Neural progenitor cell (in vitro differentiated cells): ENCODE results near the gene OR6C70. TPM values are rescaled to one million over a fixed set of nuclear protein-coding genes. Genes with fewer than 3 reads are reported as not detected.

Experiments used
- DNase-seq: peaks from one replicate; pipeline ENCODE4 v3.0.0-alpha.2; 2016; ENCODE audit warnings: low spot score
- H2AFZ ChIP-seq: fragments of 200-600 bp; sonication (generic); replicated peaks from 2 replicates; pipeline ENCODE4 v1.6.1; 2016; ENCODE audit warnings: antibody characterized with exemption
- H3F3A ChIP-seq: fragments of 200-600 bp; sonication (generic); 2 replicates; pipeline ENCODE4 v1.6.1; 2016; ENCODE audit warnings: antibody characterized with exemption, low read depth
- H3K27ac ChIP-seq: fragments of 200-600 bp; sonication (generic); 2 replicates; pipeline ENCODE4 v1.5.1; 2016; ENCODE audit warnings: mild to moderate bottlenecking
- H3K27me3 ChIP-seq: fragments of 200-600 bp; sonication (generic); 2 replicates; pipeline ENCODE4 v1.6.1; 2016; ENCODE audit warnings: mild to moderate bottlenecking, moderate library complexity
- H3K36me3 ChIP-seq: fragments of 200-600 bp; sonication (generic); 2 replicates; pipeline ENCODE4 v1.5.1; 2016
- H3K4me1 ChIP-seq: fragments of 200-600 bp; sonication (generic); 2 replicates; pipeline ENCODE4 v1.6.1; 2016; ENCODE audit warnings: mixed run types
- H3K4me2 ChIP-seq: fragments of 200-600 bp; sonication (generic); 2 replicates; pipeline ENCODE4 v1.6.1; 2016
- H3K4me3 ChIP-seq: fragments of 200-600 bp; sonication (generic); 2 replicates; pipeline ENCODE4 v1.5.1; 2016
- H3K79me2 ChIP-seq: fragments of 200-600 bp; sonication (generic); 2 replicates; pipeline ENCODE4 v1.6.1; 2016; ENCODE audit warnings: low read depth
- H3K9ac ChIP-seq: fragments of 200-600 bp; sonication (generic); 2 replicates; pipeline ENCODE4 v1.6.1; 2016
- H3K9me3 ChIP-seq: fragments of 200-600 bp; sonication (generic); 2 replicates; pipeline ENCODE4 v1.5.1; 2016; ENCODE audit warnings: low read depth
- H4K20me1 ChIP-seq: fragments of 200-600 bp; sonication (generic); 2 replicates; pipeline ENCODE4 v1.6.1; 2016; ENCODE audit warnings: low read depth
- H3K27ac Mint-ChIP-seq: 3 replicates; pipeline ENCODE4 v1.8.0; 2021; ENCODE audit warnings: mixed read lengths
- H3K27me3 Mint-ChIP-seq: 2 replicates; pipeline ENCODE4 v1.8.0; 2022; ENCODE audit warnings: low read depth, mild to moderate bottlenecking, inconsistent platforms, moderate library complexity, mixed read lengths; ENCODE audit not compliant: insufficient read depth
- H3K36me3 Mint-ChIP-seq: 3 replicates; pipeline ENCODE4 v1.8.0; 2021; ENCODE audit warnings: mixed read lengths
- H3K4me1 Mint-ChIP-seq: 3 replicates; pipeline ENCODE4 v1.8.0; 2021; ENCODE audit warnings: mixed read lengths
- H3K4me3 Mint-ChIP-seq: 3 replicates; pipeline ENCODE4 v1.8.0; 2021; ENCODE audit warnings: mild to moderate bottlenecking, moderate library complexity, mixed read lengths
- H3K9me3 Mint-ChIP-seq: 3 replicates; pipeline ENCODE4 v1.8.0; 2020; ENCODE audit warnings: mixed read lengths
- EZH2 ChIP-seq: fragments of 200-600 bp; sonication (generic); IDR thresholded peaks from 2 replicates; pipeline ENCODE4 v1.6.1; 2017; ENCODE audit warnings: antibody characterized with exemption, mild to moderate bottlenecking, moderate library complexity
- EZH2phosphoT487 ChIP-seq: fragments of 200-600 bp; sonication (generic); IDR thresholded peaks from 2 replicates; pipeline ENCODE4 v1.6.1; 2017; ENCODE audit warnings: antibody characterized with exemption
- total RNA-seq: library from RNA; depleted of rRNA; stranded (reverse); fragments of >200 nt; gene quantifications from 2 replicates; pipeline ENCODE4 v1.2.3, GENCODE V29; 2015; ENCODE audit warnings: low replicate concordance
- TF ChIP-seq, protein P1 (sequence below): fragments of 200-600 bp; sonication (generic); IDR thresholded peaks from 2 replicates; pipeline ENCODE4 v1.5.1; 2017; ENCODE audit warnings: antibody characterized with exemption, mild to moderate bottlenecking

OR6C70 gene
- total RNA-seq, 1 donor from 2014 or later, result not detected

DNA sequence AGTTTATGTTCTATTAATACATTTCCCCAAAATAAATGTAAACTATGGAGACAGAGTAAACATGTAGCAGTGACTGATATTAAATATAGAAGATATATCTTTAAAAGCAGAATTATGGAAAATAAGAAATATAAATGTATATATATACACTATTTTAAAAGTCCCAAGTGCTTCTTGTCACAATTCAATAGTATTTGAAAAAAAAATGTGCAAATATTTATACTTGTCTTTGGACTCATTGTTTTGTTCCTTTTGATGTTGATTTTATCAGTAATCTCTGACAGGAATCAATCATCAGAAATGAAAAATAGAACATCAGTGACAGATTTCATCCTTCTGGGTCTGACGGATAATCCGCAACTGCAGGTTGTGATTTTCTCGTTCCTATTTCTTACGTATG is 44.0 kb downstream of the OR6C70 start, which contains the start of gene OR6C76:
TSS of gene OR6C76 (plus strand) at position 301 of the 400 bp plus-strand sequence. CDS start at position 301, 0 bp downstream.
- Mint-ChIP-seq H3K9me3 (no peaks in the 10 kb centered on the region), H3K27ac (no peak within 1 kb of the TSS), H3K36me3 (no peaks in the 10 kb centered on the region), H3K27me3 (no peaks in the 10 kb centered on the region), H3K4me3 (no peak within 1 kb of the TSS), H3K4me1 (peaks cover 4% of the 10 kb centered on the region)
- H3K4me2 ChIP-seq, result no peak within 1 kb of the TSS
- no peaks in the 10 kb centered on the region for H3K4me1 ChIP-seq
- no peaks in the 10 kb centered on the region for H3K27me3 ChIP-seq
- no peak for DNase-seq
- H3K9me3 ChIP-seq, result no peaks in the 10 kb centered on the region
- H3K4me3 ChIP-seq, result no peak within 1 kb of the TSS
- H2AFZ ChIP-seq, result peak within 1 kb of the TSS; percentile 64
- H3K9ac ChIP-seq, result no peak within 1 kb of the TSS
- no peaks in the 10 kb centered on the region for H3K36me3 ChIP-seq
- no peaks in the 10 kb centered on the region for H4K20me1 ChIP-seq
- H3K79me2 ChIP-seq, result no peaks in the 10 kb centered on the region
- no peak within 1 kb of the TSS for H3K27ac ChIP-seq
- H3F3A ChIP-seq, result peaks cover 10% of the 10 kb centered on the region
- TF ChIP-seq EZH2phosphoT487 (no peak), EZH2 (no peak)
- TF ChIP-seq, protein P1, sequence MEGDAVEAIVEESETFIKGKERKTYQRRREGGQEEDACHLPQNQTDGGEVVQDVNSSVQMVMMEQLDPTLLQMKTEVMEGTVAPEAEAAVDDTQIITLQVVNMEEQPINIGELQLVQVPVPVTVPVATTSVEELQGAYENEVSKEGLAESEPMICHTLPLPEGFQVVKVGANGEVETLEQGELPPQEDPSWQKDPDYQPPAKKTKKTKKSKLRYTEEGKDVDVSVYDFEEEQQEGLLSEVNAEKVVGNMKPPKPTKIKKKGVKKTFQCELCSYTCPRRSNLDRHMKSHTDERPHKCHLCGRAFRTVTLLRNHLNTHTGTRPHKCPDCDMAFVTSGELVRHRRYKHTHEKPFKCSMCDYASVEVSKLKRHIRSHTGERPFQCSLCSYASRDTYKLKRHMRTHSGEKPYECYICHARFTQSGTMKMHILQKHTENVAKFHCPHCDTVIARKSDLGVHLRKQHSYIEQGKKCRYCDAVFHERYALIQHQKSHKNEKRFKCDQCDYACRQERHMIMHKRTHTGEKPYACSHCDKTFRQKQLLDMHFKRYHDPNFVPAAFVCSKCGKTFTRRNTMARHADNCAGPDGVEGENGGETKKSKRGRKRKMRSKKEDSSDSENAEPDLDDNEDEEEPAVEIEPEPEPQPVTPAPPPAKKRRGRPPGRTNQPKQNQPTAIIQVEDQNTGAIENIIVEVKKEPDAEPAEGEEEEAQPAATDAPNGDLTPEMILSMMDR, result no peak

GRCh38 chr12:55420307-55420962 is 49.5 kb downstream of the OR6C70 start:
- H3F3A ChIP-seq, result peaks cover 2% of the 10 kb centered on the region
- no peaks in the 10 kb centered on the region for H3K36me3 ChIP-seq
- H3K9me3 ChIP-seq, result no peaks in the 10 kb centered on the region
- no peak overlapping the region for H3K4me3 Mint-ChIP-seq
- H3K9ac ChIP-seq, result no peak overlapping the region
- peaks cover 7% of the 10 kb centered on the region for H3K4me1 Mint-ChIP-seq
- no peaks in the 10 kb centered on the region for H3K36me3 Mint-ChIP-seq
- no peaks in the 10 kb centered on the region for H3K27me3 Mint-ChIP-seq
- no peak overlapping the region for H3K4me2 ChIP-seq
- H4K20me1 ChIP-seq, result no peaks in the 10 kb centered on the region
- H3K9me3 Mint-ChIP-seq, result no peaks in the 10 kb centered on the region
- no peaks in the 10 kb centered on the region for H3K27me3 ChIP-seq
- H3K4me3 ChIP-seq, result no peak overlapping the region
- H2AFZ ChIP-seq, result no peak overlapping the region
- TF ChIP-seq, protein P1, result no peak
- TF ChIP-seq EZH2phosphoT487 (no peak), EZH2 (no peak)
- H3K4me1 ChIP-seq, result peaks cover under 1% of the 10 kb centered on the region
- no peak for DNase-seq
- H3K27ac ChIP-seq, result no peak overlapping the region
- no peaks in the 10 kb centered on the region for H3K79me2 ChIP-seq
- H3K27ac Mint-ChIP-seq, result no peak overlapping the region

Other genes starting within 250 kb of the OR6C70 start
- not detected in 2 replicates for gene OR10A7, start 249.1 kb downstream of the OR6C70 start, total RNA-seq
- not detected in 2 replicates for gene OR6C74, start 225.5 kb downstream of the OR6C70 start, total RNA-seq
- not detected in 2 replicates for gene OR6C6, start 173.6 kb downstream of the OR6C70 start, total RNA-seq
- gene OR6C1, start 155.8 kb downstream of the OR6C70 start, total RNA-seq, result not detected in 2 replicates
- gene OR6C3, start 139.4 kb downstream of the OR6C70 start, total RNA-seq, result not detected in 2 replicates
- gene OR6C75, start 107.2 kb downstream of the OR6C70 start, total RNA-seq, result not detected in 2 replicates
- gene OR6C65, start 69.6 kb downstream of the OR6C70 start, total RNA-seq, result not detected in 2 replicates
- gene OR6C76, start 43.9 kb downstream of the OR6C70 start, total RNA-seq, result not detected in 2 replicates
- gene OR6C2, start 26.1 kb downstream of the OR6C70 start, total RNA-seq, result not detected in 2 replicates
- gene OR6C68, start 22.2 kb upstream of the OR6C70 start, total RNA-seq, result not detected in 2 replicates
- not detected in 2 replicates for gene OR6C4, start 79.5 kb upstream of the OR6C70 start, total RNA-seq
- gene OR2AP1, start 102.3 kb upstream of the OR6C70 start, total RNA-seq, result not detected in 2 replicates
- not detected in 2 replicates for gene OR10P1, start 166.8 kb upstream of the OR6C70 start, total RNA-seq
- 43.4 and 75.2 TPM in 2 replicates for gene ITGA7, start 237.8 kb upstream of the OR6C70 start, total RNA-seq
- 48.1 and 92.5 TPM in 2 replicates for gene BLOC1S1, start 245.9 kb upstream of the OR6C70 start, total RNA-seq